Esophagus muscularis mucosa (tissue), 3 donors: ENCODE results near the gene MED14.

Experiments used
- CTCF ChIP-seq, 3 experiments: fragments of 200-600 bp in 2 of 3; fragments of 450-650 bp in 1 of 3; sonication (generic) in 2 of 3; IDR thresholded peaks; one replicate each; pipeline ENCODE4 v1.5.1; 2017 to 2019; ENCODE audit warnings: antibody characterized with exemption in 3 of 3, mild to moderate bottlenecking in 2 of 3, moderate library complexity in 1 of 3
- POLR2AphosphoS5 ChIP-seq, 2 donors: sonication (generic); formaldehyde crosslinking; IDR thresholded peaks; one replicate each; pipeline ENCODE4 v1.6.1; 2017; ENCODE audit warnings: antibody characterized with exemption in 2 of 2

DNA sequence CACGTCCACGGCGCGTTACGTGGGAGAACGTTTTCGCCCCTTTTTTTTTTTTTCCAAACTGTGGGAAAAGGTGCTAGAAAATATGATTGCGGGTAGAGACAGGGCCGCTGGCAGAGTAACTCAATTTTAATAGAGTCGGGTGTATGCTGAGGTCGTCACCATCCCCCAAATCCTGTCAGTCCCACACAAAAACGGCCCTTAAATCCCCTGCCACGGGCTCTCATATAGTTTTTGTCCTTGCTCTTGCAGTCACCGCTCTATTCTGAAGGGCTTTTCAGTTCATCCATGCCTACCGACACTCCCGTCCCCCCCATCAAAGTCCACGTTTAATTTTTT is 796 bp upstream of the MED14 start:
- TF ChIP-seq CTCF (IDR thresholded peaks at IDR 0.05): no peak
- TF ChIP-seq POLR2AphosphoS5 (IDR thresholded peaks at IDR 0.05): no peak
